Caco-2 (cell line): Measurements from ENCODE around the gene MGAT5B. TPM values are rescaled to one million over a fixed set of nuclear protein-coding genes. Genes with fewer than 3 reads are reported as not detected.
"Not testable (repeated sequence)": the region's sequence is repeated elsewhere in the genome, so short reads cannot be mapped to it uniquely, and the experiment has no call there.

Experiments used
- BruUV-seq: library from RNA; stranded (reverse); fragments of 400-500 nt; replicated peaks from 2 replicates; lab custom pipeline; 2021; lab: Mats Ljungman, UMichigan
- CTCF ChIA-PET: fragments of 300-600 bp; sonication (Branson Sonifier 250); formaldehyde crosslinking; loops from one replicate; lab custom pipeline; 2022; ENCODE audit warnings: antibody characterized with exemption; lab: Charles Lee
- POLR2A ChIA-PET: fragments of 300-600 bp; sonication (Branson Sonifier 250); formaldehyde crosslinking; loops from one replicate; lab custom pipeline; 2022; ENCODE audit warnings: antibody characterized with exemption; lab: Charles Lee
- DNase-seq, 2 experiments: peaks; one replicate each; pipeline versions ENCODE4 v3.0.0 to v3.0.0-alpha.2; 2020 to 2022
- H3K27me3 ChIP-seq: replicated peaks from 2 replicates; pipeline ENCODE4 v1.6.0; 2011; ENCODE audit warnings: low read length; ENCODE audit not compliant: control insufficient read depth, insufficient read depth
- H3K36me3 ChIP-seq: 2 replicates; pipeline ENCODE4 v1.5.1; 2011; ENCODE audit warnings: low read length; ENCODE audit not compliant: control insufficient read depth, insufficient read depth
- H3K4me1 ChIP-seq: fragments of 250-450 bp; sonication (Bioruptor Pico); 2 replicates; pipeline ENCODE4 v1.5.1; 2020; ENCODE audit warnings: mild to moderate bottlenecking
- H3K4me3 ChIP-seq: 2 replicates; pipeline ENCODE4 v1.5.1; 2011; ENCODE audit warnings: low read depth, mild to moderate bottlenecking, control low read depth, low read length
- H3K9me3 ChIP-seq: fragments of 250-450 bp; sonication (Bioruptor Pico); 2 replicates; pipeline ENCODE4 v1.5.1; 2020; ENCODE audit warnings: mild to moderate bottlenecking, moderate library complexity
- H3K27ac Mint-ChIP-seq: one replicate; pipeline ENCODE4 v1.8.0; 2022; ENCODE audit warnings: mixed read lengths; ENCODE audit not compliant: unreplicated experiment
- H3K27me3 Mint-ChIP-seq: one replicate; pipeline ENCODE4 v1.8.0; 2022; ENCODE audit warnings: mixed read lengths; ENCODE audit not compliant: insufficient read depth, unreplicated experiment
- H3K36me3 Mint-ChIP-seq: one replicate; pipeline ENCODE4 v1.8.0; 2022; ENCODE audit warnings: mild to moderate bottlenecking, mixed read lengths; ENCODE audit not compliant: insufficient read depth, unreplicated experiment
- H3K4me1 Mint-ChIP-seq: one replicate; pipeline ENCODE4 v1.8.0; 2022; ENCODE audit warnings: low read depth, mixed read lengths; ENCODE audit not compliant: unreplicated experiment
- H3K4me3 Mint-ChIP-seq: one replicate; pipeline ENCODE4 v1.8.0; 2022; ENCODE audit warnings: mild to moderate bottlenecking, moderate library complexity, mixed read lengths; ENCODE audit not compliant: unreplicated experiment
- H3K9me3 Mint-ChIP-seq: one replicate; pipeline ENCODE4 v1.8.0; 2022; ENCODE audit warnings: mixed read lengths; ENCODE audit not compliant: unreplicated experiment
- intact Hi-C: fragments of 100-400 bp; cut with micrococcal nuclease; formaldehyde crosslinking; loops from one replicate; pipeline ENCODE4 v1.10.0; 2022; ENCODE audit not compliant: unreplicated experiment
- total RNA-seq: library from RNA; stranded (reverse); gene quantifications from 2 replicates; pipeline ENCODE4 v1.2.3, GENCODE V29; 2022
- TF ChIP-seq, protein P1 (sequence below), 2 experiments: fragments of 200-600 bp in 1 of 2; IDR thresholded peaks; 1 replicate in 1 of 2; 2 replicates in 1 of 2; pipeline versions ENCODE4 v1.5.1 to v1.8.0; 2011 to 2022; ENCODE audit warnings: antibody characterized with exemption in 1 of 2, control low read depth in 1 of 2, inconsistent platforms in 1 of 2, low read depth in 1 of 2, low read length in 1 of 2, mild to moderate bottlenecking in 1 of 2, moderate library complexity in 1 of 2; ENCODE audit not compliant: insufficient read depth in 1 of 2, severe bottlenecking in 1 of 2, unreplicated experiment in 1 of 2

The MGAT5B gene
- total RNA-seq, 1 experiment from 2014 or later, result 9.1 TPM

DNA sequence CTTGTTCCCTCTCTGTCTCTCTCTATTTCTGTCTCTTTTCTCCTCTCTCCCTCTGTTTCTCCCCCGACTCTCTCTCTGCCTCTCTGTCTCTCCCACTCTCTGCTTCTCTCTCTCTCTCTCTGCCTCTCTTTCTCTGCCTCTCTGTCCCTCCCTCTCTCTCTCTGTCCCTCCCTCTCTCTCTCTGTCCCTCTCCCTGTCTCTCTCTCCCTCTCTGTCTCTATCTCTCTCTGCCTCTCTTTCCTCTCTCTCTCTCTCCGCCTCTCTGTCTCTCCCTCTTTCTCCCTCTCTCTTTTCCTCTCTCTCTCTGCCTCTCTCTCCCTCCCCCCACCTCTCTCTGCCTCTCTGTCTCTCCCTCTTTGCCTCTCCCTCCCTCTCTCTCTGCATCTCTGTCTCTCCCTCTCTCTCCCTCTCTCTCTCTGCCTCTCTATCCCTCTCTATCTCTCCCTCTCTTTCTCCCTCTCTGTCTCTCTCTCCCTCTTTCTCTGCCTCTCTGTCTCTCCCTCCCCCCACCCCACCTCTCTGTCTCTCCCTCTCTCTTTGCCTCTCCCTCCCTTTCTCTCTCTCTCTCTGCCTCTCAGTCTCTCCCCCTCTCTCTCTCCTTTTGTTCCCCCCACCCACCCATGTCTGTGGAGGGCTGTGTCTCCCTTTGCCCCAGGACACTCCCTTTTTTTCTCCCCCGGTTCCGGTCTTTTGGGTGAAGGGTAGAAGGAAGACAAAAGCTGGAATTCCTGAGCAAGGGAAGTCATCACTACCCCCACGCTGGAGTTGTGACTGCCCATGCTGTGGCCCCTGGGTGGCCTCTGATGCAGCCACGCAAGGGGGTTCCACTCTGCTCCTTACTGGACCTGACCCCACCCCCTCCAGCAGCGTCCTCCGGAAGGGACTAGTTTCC is 27.1 kb upstream of the MGAT5B start:
- Mint-ChIP-seq H3K4me1 (peaks cover 19% of the 10 kb centered on the region), H3K36me3 (no peaks in the 10 kb centered on the region), H3K27ac (no peak overlapping the region), H3K4me3 (peak overlapping the region; percentile 27), H3K9me3 (no peaks in the 10 kb centered on the region), H3K27me3 (no peaks in the 10 kb centered on the region)
- TF ChIP-seq, protein P1, sequence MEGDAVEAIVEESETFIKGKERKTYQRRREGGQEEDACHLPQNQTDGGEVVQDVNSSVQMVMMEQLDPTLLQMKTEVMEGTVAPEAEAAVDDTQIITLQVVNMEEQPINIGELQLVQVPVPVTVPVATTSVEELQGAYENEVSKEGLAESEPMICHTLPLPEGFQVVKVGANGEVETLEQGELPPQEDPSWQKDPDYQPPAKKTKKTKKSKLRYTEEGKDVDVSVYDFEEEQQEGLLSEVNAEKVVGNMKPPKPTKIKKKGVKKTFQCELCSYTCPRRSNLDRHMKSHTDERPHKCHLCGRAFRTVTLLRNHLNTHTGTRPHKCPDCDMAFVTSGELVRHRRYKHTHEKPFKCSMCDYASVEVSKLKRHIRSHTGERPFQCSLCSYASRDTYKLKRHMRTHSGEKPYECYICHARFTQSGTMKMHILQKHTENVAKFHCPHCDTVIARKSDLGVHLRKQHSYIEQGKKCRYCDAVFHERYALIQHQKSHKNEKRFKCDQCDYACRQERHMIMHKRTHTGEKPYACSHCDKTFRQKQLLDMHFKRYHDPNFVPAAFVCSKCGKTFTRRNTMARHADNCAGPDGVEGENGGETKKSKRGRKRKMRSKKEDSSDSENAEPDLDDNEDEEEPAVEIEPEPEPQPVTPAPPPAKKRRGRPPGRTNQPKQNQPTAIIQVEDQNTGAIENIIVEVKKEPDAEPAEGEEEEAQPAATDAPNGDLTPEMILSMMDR (IDR thresholded peaks at IDR 0.05; ENCODE audit: insufficient read depth in 1 of 2, low read depth in 1 of 2, low read length in 1 of 2, severe bottlenecking in 1 of 2, unreplicated experiment in 1 of 2), result no peak
- H3K4me1 ChIP-seq, result peaks cover 11% of the 10 kb centered on the region; the same call in 1 of the 2 replicates
- BruUV-seq, result no TSS peak
- H3K4me3 ChIP-seq, result no peak overlapping the region
- H3K9me3 ChIP-seq, result no peaks in the 10 kb centered on the region
- ChIA-PET CTCF (interaction anchor here (0.7 to 1.8 kb wide), 6 partner anchors 8 to 215 kb away, joined by 3 to 5 read pairs (median 4); partner anchors contain the start of gene MGAT5B), POLR2A (no interaction called here)
- DNase-seq, result no peak
- intact Hi-C loops, result no loop called here
- no peaks in the 10 kb centered on the region for H3K36me3 ChIP-seq
- no peaks in the 10 kb centered on the region for H3K27me3 ChIP-seq

DNA sequence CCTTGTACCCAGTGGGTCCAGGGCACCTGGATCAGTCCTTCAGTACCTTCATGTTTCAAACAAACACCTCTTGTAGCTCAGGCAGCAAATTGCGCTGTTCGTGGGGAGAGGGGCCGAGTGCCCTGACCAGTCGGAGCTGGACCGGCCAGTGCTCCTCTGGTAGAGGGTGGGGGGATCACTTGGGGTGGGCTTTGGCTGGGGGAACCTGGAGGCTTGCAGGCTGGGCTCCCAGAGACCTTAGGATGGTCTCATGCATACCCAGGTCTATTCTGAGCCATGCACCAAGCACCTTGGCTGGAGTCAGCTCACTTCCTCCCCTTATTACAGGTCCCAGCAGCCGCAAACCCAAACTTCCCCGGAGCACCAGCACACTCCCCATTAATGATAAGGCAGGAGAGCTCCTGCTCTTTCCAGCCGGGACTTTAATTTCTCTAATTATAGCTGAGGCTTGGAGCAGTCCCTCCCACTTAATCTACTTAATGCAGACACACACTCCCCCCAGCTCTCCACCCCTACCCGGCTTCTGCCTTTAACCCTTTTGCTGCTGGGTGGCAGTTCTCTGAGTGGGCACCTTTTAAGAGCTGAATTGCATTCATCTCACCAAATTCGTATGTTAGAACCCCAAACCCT is 26.3 kb upstream of the MGAT5B start:
- ChIA-PET POLR2A (no interaction called here), CTCF (interaction anchor here (0.7 to 1.8 kb wide), 6 partner anchors 9 to 214 kb away, joined by 3 to 5 read pairs (median 4); partner anchors contain the start of gene MGAT5B)
- no TSS peak for BruUV-seq
- Mint-ChIP-seq H3K4me3 (peak overlapping the region; percentile 27), H3K27ac (no peak overlapping the region), H3K27me3 (peaks cover 1% of the 10 kb centered on the region), H3K36me3 (no peaks in the 10 kb centered on the region), H3K4me1 (peaks cover 19% of the 10 kb centered on the region), H3K9me3 (no peaks in the 10 kb centered on the region)
- DNase-seq, result peak in 1 of 2 experiments; percentile 44
- Histone ChIP-seq H3K9me3 (no peaks in the 10 kb centered on the region), H3K4me3 (no peak overlapping the region), H3K36me3 (no peaks in the 10 kb centered on the region), H3K4me1 (peaks cover 11% of the 10 kb centered on the region; the same call in 1 of the 2 replicates), H3K27me3 (no peaks in the 10 kb centered on the region)
- TF ChIP-seq, protein P1 (IDR thresholded peaks at IDR 0.05; ENCODE audit: insufficient read depth in 1 of 2, low read depth in 1 of 2, low read length in 1 of 2, severe bottlenecking in 1 of 2, unreplicated experiment in 1 of 2), result no peak
- intact Hi-C loops, result no loop called here

DNA sequence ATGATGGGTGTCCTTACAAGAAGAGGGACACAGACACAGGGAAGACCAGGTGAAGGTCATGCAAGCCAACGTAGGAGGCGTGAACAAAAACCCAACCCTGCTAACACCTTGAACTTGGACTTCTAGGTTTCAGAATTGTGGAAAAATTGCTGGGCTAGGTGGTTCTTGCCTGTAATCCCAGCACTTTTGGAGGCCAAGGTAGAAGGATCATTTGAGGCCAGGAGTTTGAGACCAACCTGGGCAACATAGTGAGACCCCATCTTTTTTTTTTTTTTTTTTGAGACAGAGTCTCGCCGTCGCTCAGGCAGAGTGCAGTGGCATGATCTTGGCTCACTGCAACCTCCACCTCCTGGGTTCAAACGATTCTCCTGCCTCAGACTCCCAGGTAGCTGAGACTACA is 25.1 kb upstream of the MGAT5B start:
- intact Hi-C loops, BruUV-seq, POLR2A ChIA-PET, H3K4me3 ChIP-seq, H3K9me3 ChIP-seq, H3K36me3 ChIP-seq, DNase-seq, H3K36me3 Mint-ChIP-seq, H3K27me3 Mint-ChIP-seq, H3K27me3 ChIP-seq, H3K4me3 Mint-ChIP-seq, H3K27ac Mint-ChIP-seq, H3K9me3 Mint-ChIP-seq: not testable (repeated sequence)
- CTCF ChIA-PET, result interaction anchor here (1.8 kb wide), 1 partner anchor 10 kb away, joined by 5 read pairs; no protein-coding TSS in a partner anchor
- peaks cover 11% of the 10 kb centered on the region; the same call in 1 of the 2 replicates for H3K4me1 ChIP-seq
- H3K4me1 Mint-ChIP-seq, result peaks cover 19% of the 10 kb centered on the region
